GM12878 (cell line): Measurements from ENCODE around the gene ABCD3.

Experiments
- POLR2AphosphoS5 ChIP-seq: IDR thresholded peaks from 2 replicates; pipeline ENCODE4 v1.6.1; 2011; ENCODE audit warnings: mild to moderate bottlenecking, low read length, inconsistent platforms
- TAF1 ChIP-seq: IDR thresholded peaks from 2 replicates; pipeline ENCODE4 v1.6.1; 2011; ENCODE audit warnings: mild to moderate bottlenecking, low read depth, low read length, borderline replicate concordance
- TF ChIP-seq, protein P1 (sequence below), 3 experiments: IDR thresholded peaks in 2 of 3; conservative IDR thresholded peaks in 1 of 3; 2 replicates each; pipeline ENCODE4 v1.5.1; 2011; ENCODE audit warnings: low read depth in 3 of 3, low read length in 3 of 3, mild to moderate bottlenecking in 3 of 3, control low read depth in 2 of 3, moderate library complexity in 2 of 3, inconsistent platforms in 1 of 3, mixed read lengths in 1 of 3; ENCODE audit not compliant: control insufficient read depth in 2 of 3, insufficient read depth in 1 of 3; ENCODE audit errors: extremely low read depth in 1 of 3
- TF ChIP-seq, protein P2 (sequence below): fragments of 450-650 bp; IDR thresholded peaks from 2 replicates; pipeline ENCODE4 v1.6.1; 2017; ENCODE audit warnings: low read depth, mild to moderate bottlenecking, moderate library complexity

DNA sequence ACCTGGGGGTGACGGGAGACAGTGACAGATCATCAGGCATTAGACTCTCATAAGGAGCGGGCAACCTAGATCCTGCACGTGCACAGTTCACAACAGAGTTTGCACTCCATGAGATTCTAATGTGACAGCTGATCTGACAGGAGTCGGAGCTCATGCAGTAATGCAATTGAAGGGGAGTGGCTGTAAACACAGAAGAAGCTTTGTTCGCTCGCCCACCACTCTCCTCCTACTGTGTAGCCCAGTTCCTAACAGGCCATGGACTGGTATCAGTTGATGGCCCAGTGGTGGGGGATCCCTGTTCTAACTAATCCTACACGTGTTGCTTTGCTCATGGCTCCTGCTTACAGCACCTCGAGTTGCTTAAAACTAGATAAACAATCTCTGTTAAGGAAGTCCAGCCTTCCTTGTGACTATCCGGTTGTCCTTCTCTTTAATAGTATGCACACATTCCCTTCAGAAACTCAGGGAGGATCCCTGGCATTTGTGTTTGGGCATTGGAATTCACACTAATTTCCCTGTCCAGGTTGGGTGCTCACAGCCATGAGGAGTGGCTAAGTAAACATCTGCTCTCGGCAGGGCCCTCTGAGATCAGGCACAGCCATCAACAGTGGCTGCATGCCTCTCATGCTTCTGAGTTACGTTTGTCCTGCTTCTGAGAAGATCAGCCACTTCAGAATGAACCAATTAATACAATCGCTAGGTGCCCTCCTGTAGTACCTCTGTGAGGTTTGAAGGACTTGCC is 144.5 kb downstream of the ABCD3 start:
- TF ChIP-seq POLR2AphosphoS5 (no peak), TAF1 (no peak)
- TF ChIP-seq, protein P1, sequence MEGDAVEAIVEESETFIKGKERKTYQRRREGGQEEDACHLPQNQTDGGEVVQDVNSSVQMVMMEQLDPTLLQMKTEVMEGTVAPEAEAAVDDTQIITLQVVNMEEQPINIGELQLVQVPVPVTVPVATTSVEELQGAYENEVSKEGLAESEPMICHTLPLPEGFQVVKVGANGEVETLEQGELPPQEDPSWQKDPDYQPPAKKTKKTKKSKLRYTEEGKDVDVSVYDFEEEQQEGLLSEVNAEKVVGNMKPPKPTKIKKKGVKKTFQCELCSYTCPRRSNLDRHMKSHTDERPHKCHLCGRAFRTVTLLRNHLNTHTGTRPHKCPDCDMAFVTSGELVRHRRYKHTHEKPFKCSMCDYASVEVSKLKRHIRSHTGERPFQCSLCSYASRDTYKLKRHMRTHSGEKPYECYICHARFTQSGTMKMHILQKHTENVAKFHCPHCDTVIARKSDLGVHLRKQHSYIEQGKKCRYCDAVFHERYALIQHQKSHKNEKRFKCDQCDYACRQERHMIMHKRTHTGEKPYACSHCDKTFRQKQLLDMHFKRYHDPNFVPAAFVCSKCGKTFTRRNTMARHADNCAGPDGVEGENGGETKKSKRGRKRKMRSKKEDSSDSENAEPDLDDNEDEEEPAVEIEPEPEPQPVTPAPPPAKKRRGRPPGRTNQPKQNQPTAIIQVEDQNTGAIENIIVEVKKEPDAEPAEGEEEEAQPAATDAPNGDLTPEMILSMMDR (IDR thresholded peaks at IDR 0.05 in 2 of 3, conservative IDR thresholded peaks at IDR 0.05 in 1 of 3; ENCODE audit: control insufficient read depth in 2 of 3, extremely low read depth in 1 of 3, insufficient read depth in 1 of 3, low read depth in 3 of 3, low read length in 3 of 3): no peak
- TF ChIP-seq, protein P2, sequence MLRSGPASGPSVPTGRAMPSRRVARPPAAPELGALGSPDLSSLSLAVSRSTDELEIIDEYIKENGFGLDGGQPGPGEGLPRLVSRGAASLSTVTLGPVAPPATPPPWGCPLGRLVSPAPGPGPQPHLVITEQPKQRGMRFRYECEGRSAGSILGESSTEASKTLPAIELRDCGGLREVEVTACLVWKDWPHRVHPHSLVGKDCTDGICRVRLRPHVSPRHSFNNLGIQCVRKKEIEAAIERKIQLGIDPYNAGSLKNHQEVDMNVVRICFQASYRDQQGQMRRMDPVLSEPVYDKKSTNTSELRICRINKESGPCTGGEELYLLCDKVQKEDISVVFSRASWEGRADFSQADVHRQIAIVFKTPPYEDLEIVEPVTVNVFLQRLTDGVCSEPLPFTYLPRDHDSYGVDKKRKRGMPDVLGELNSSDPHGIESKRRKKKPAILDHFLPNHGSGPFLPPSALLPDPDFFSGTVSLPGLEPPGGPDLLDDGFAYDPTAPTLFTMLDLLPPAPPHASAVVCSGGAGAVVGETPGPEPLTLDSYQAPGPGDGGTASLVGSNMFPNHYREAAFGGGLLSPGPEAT: no peak
